HG03565 (cell line): Measurements from ENCODE around the gene CD28.

Source experiments
- ATAC-seq: cut with Tn5 transposase; IDR thresholded peaks from one replicate; pipeline ENCODE4 v1.9.1; 2021; ENCODE audit warnings: mild to moderate bottlenecking, moderate library complexity; ENCODE audit not compliant: unreplicated experiment

The CD28 gene

GRCh38 chr2:203713381-203713780, 6.9 kb downstream of the CD28 start:
- no peak for ATAC-seq

GRCh38 chr2:203714112-203714511, 7.7 kb downstream of the CD28 start:
- ATAC-seq: no peak

- no peak for ATAC-seq
Observed at GRCh38 chr2:203715744-203716143, 9.3 kb downstream of the CD28 start.

- peak; percentile 66 for ATAC-seq
Observed at GRCh38 chr2:203718087-203718486, 11.6 kb downstream of the CD28 start.

- no peak for ATAC-seq
Observed at GRCh38 chr2:203719456-203720410, 13.3 kb downstream of the CD28 start.

- no peak for ATAC-seq
Observed at GRCh38 chr2:203720915-203721672, 14.7 kb downstream of the CD28 start.

- ATAC-seq: no peak
Observed at GRCh38 chr2:203721781-203722300, 15.4 kb downstream of the CD28 start.

- ATAC-seq: no peak
Observed at GRCh38 chr2:203722411-203722810, 16.0 kb downstream of the CD28 start.

GRCh38 chr2:203728321-203728720, 21.9 kb downstream of the CD28 start:
- ATAC-seq: no peak

- ATAC-seq: peak; percentile 76
Observed at GRCh38 chr2:203730076-203730729, 23.8 kb downstream of the CD28 start.

GRCh38 chr2:203730883-203731282, 24.4 kb downstream of the CD28 start:
- no peak for ATAC-seq

- ATAC-seq: no peak
Observed at GRCh38 chr2:203732092-203732952, 25.9 kb downstream of the CD28 start.

- ATAC-seq: no peak
Observed at GRCh38 chr2:203732953-203733510, 26.6 kb downstream of the CD28 start.

GRCh38 chr2:203733684-203734083, 27.2 kb downstream of the CD28 start:
- no peak for ATAC-seq

- no peak for ATAC-seq
Observed at GRCh38 chr2:203734276-203734983, 28.0 kb downstream of the CD28 start.

- peak; percentile 57 for ATAC-seq
Observed at GRCh38 chr2:203737360-203737759, 30.9 kb downstream of the CD28 start.

- no peak for ATAC-seq
Observed at GRCh38 chr2:203739351-203739750, 32.9 kb downstream of the CD28 start.

- no peak for ATAC-seq
Observed at GRCh38 chr2:203740871-203741281, 34.4 kb downstream of the CD28 start.

GRCh38 chr2:203741566-203741965, 35.1 kb downstream of the CD28 start:
- no peak for ATAC-seq
